PC-3 (cell line): ENCODE data around the gene LHX4. TPM values are rescaled to one million over a fixed set of nuclear protein-coding genes. Genes with fewer than 3 reads are reported as not detected.

Source experiments
- ATAC-seq: fragments of 200-7000 bp; cut with Tn5 transposase; 2 replicates; pipeline ENCODE4 v1.9.1; 2020; ENCODE audit warnings: mild to moderate bottlenecking, moderate library complexity
- BruUV-seq: library from RNA; stranded (reverse); fragments of 400-500 nt; replicated peaks from 2 replicates; lab custom pipeline; 2021; lab: Mats Ljungman, UMichigan
- CTCF ChIA-PET: fragments of 300-600 bp; sonication (Branson Sonifier 250); formaldehyde crosslinking; loops from one replicate; lab custom pipeline; 2022; ENCODE audit warnings: antibody characterized with exemption; lab: Charles Lee
- POLR2A ChIA-PET: fragments of 300-600 bp; sonication (Branson Sonifier 250); formaldehyde crosslinking; loops from one replicate; lab custom pipeline; 2022; ENCODE audit warnings: antibody characterized with exemption; ENCODE audit not compliant: unreplicated experiment; lab: Charles Lee
- DNase-seq: peaks from one replicate; pipeline ENCODE4 v3.0.0-alpha.2; 2015
- H2AFZ ChIP-seq: fragments of 300-600 bp; sonication (generic); 2 replicates; pipeline ENCODE4 v1.6.0; 2016; ENCODE audit warnings: antibody characterized with exemption, low read length
- H3F3A ChIP-seq: fragments of 300-600 bp; sonication (generic); one replicate; pipeline ENCODE4 v1.6.0; 2017; ENCODE audit warnings: antibody characterized with exemption, low read length, control low read depth, mild to moderate bottlenecking; ENCODE audit not compliant: unreplicated experiment
- H3K27ac ChIP-seq: fragments of 300-600 bp; sonication (generic); 2 replicates; pipeline ENCODE4 v1.5.1; 2016; ENCODE audit warnings: mild to moderate bottlenecking, low read length
- H3K27me3 ChIP-seq: fragments of 300-600 bp; sonication (generic); 2 replicates; pipeline ENCODE4 v1.6.1; 2016; ENCODE audit warnings: low read length, mixed read lengths
- H3K36me3 ChIP-seq: fragments of 300-600 bp; sonication (generic); 2 replicates; pipeline ENCODE4 v1.6.1; 2016; ENCODE audit warnings: low read depth, mixed run types, low read length, mixed read lengths
- H3K4me1 ChIP-seq: fragments of 300-600 bp; sonication (generic); 2 replicates; pipeline ENCODE4 v1.5.1; 2016; ENCODE audit warnings: low read length; ENCODE audit not compliant: insufficient read depth
- H3K4me2 ChIP-seq: fragments of 300-600 bp; sonication (generic); 2 replicates; pipeline ENCODE4 v1.6.0; 2016; ENCODE audit warnings: low read length
- H3K4me3 ChIP-seq: fragments of 300-600 bp; sonication (generic); 2 replicates; pipeline ENCODE4 v1.5.1; 2016; ENCODE audit warnings: mild to moderate bottlenecking, low read length, mixed read lengths
- H3K79me2 ChIP-seq: fragments of 300-600 bp; sonication (generic); 2 replicates; pipeline ENCODE4 v1.6.1; 2017; ENCODE audit warnings: low read length, mixed read lengths
- H3K9ac ChIP-seq: fragments of 300-600 bp; sonication (generic); 2 replicates; pipeline ENCODE4 v1.6.0; 2016; ENCODE audit warnings: mild to moderate bottlenecking, low read length
- H3K9me2 ChIP-seq: fragments of 300-600 bp; sonication (generic); replicated peaks from 2 replicates; pipeline ENCODE4 v1.6.1; 2016; ENCODE audit warnings: mixed run types, low read length, mixed read lengths
- H3K9me3 ChIP-seq: fragments of 300-600 bp; sonication (generic); 2 replicates; pipeline ENCODE4 v1.6.1; 2016; ENCODE audit warnings: low read length, mixed read lengths
- H4K20me1 ChIP-seq: fragments of 300-600 bp; sonication (generic); 2 replicates; pipeline ENCODE4 v1.6.1; 2016; ENCODE audit warnings: low read length, mixed read lengths
- EZH2 ChIP-seq: fragments of 300-600 bp; sonication (generic); IDR thresholded peaks from one replicate; pipeline ENCODE4 v1.6.1; 2017; ENCODE audit warnings: antibody characterized with exemption, mild to moderate bottlenecking, low read length; ENCODE audit not compliant: unreplicated experiment
- EZH2phosphoT487 ChIP-seq: fragments of 300-600 bp; sonication (generic); IDR thresholded peaks from 2 replicates; pipeline ENCODE4 v1.6.1; 2018; ENCODE audit warnings: mild to moderate bottlenecking, antibody characterized with exemption, low read length, borderline replicate concordance
- intact Hi-C: fragments of 100-400 bp; cut with micrococcal nuclease; formaldehyde crosslinking; loops from 2 replicates; pipeline ENCODE4 v1.9.0; 2023
- total RNA-seq: library from RNA; depleted of rRNA; stranded (reverse); fragments of >200 nt; gene quantifications from 2 replicates; pipeline ENCODE4 v1.2.3, GENCODE V29; 2014
- TF ChIP-seq, protein P1 (sequence below): fragments of 300-600 bp; sonication (generic); conservative IDR thresholded peaks from 2 replicates; pipeline ENCODE4 v1.5.1; 2017; ENCODE audit warnings: antibody characterized with exemption, low read depth, mild to moderate bottlenecking, low read length

The LHX4 gene
- total RNA-seq, 1 experiment from 2014 or later = 0.04 TPM

DNA sequence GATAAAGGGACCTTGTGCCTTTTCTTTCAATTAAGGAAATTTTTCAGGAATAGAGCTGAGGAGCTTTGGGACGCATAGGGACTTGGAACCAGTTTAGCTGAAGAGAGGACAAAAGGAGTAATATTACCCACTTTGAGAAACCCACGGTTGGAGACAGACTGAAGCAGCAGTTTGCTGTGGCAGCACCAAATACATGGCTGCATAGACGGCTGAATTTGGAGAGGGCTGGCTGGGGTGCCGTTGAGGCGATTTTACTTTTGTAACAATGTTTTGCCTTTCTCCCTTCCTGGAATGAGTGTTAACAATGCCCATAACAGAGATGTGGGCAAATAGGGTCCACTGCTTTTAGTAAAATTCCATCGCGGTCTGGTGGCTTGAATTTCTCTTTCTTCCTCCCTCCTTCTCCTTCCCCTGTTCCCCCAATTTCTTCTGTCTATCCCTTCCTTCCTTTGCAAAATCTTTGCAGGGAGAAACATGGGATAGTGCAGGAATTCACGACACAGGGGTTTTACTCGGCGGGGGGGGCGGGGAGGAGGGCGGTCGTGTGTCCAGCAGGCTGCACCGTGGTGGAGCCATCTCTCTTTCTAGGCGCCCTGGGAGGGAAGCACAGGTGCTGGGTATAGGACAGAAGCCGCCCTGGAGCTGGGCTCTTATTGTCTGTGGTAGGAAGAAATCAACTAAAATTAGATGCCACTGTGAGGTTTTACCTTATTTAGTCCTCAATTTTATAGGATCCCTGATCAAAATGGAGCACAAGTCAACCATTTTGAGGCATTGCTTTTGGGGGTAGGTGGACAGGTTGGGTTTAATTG, 6.8 kb downstream of the LHX4 start:
- no peaks in the 10 kb centered on the region for H3F3A ChIP-seq
- H2AFZ ChIP-seq = no peak overlapping the region
- no peak overlapping the region for H3K4me3 ChIP-seq
- peaks cover 1% of the 10 kb centered on the region; the same call in 1 of the 2 replicates for H3K4me1 ChIP-seq
- POLR2A ChIA-PET = no interaction called here
- no peaks in the 10 kb centered on the region for H3K36me3 ChIP-seq
- H3K9ac ChIP-seq = no peak overlapping the region
- no peak overlapping the region for H3K27ac ChIP-seq
- H3K79me2 ChIP-seq = no peaks in the 10 kb centered on the region
- H3K4me2 ChIP-seq = no peak overlapping the region
- ATAC-seq (no peak), DNase-seq (no peak)
- CTCF ChIA-PET = interaction anchor here (0.9 kb wide), 1 partner anchor 33 kb away, joined by 3 read pairs; no protein-coding TSS in a partner anchor
- intact Hi-C loops = no loop called here
- no peaks in the 10 kb centered on the region for H4K20me1 ChIP-seq
- no TSS peak for BruUV-seq
- no peaks in the 10 kb centered on the region for H3K9me2 ChIP-seq
- no peaks in the 10 kb centered on the region for H3K9me3 ChIP-seq
- TF ChIP-seq, protein P1, sequence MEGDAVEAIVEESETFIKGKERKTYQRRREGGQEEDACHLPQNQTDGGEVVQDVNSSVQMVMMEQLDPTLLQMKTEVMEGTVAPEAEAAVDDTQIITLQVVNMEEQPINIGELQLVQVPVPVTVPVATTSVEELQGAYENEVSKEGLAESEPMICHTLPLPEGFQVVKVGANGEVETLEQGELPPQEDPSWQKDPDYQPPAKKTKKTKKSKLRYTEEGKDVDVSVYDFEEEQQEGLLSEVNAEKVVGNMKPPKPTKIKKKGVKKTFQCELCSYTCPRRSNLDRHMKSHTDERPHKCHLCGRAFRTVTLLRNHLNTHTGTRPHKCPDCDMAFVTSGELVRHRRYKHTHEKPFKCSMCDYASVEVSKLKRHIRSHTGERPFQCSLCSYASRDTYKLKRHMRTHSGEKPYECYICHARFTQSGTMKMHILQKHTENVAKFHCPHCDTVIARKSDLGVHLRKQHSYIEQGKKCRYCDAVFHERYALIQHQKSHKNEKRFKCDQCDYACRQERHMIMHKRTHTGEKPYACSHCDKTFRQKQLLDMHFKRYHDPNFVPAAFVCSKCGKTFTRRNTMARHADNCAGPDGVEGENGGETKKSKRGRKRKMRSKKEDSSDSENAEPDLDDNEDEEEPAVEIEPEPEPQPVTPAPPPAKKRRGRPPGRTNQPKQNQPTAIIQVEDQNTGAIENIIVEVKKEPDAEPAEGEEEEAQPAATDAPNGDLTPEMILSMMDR = no peak
- no peak for TF ChIP-seq EZH2
- no peak for TF ChIP-seq EZH2phosphoT487
- H3K27me3 ChIP-seq = peaks cover 63% of the 10 kb centered on the region

DNA sequence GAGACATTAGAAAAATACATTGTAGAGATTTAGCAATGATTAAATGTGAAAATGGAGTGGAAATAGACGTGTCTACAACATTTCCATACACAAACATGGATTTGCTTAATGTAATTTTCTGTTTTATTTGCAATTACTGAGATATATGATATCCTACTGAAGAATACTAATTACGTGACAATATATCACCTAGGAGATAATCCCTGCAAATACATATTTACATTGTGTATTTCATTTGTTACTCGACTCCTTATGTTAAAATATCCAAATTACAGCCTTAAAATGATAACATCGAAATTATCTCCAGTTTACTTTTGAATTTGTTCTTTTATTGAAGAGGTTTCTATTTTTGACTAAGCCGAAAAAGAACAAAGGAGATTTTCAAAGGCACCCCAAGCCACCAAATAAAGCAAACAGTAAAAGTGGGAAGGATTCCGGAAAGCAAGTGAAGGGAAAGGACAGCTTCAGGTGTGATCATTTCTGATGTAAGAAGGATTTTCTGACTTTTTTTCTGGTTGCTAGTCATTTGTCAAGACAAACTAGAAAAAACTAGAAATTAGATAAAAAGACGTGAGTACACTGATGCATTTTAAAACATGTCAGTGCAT, 7.9 kb downstream of the LHX4 start:
- no peaks in the 10 kb centered on the region for H3K9me2 ChIP-seq
- no peak overlapping the region for H3K27ac ChIP-seq
- ATAC-seq (no peak), DNase-seq (no peak)
- no peaks in the 10 kb centered on the region for H3K4me1 ChIP-seq
- H3K4me3 ChIP-seq = no peak overlapping the region
- no peak overlapping the region for H2AFZ ChIP-seq
- H3K9ac ChIP-seq = no peak overlapping the region
- peaks cover 55% of the 10 kb centered on the region for H3K27me3 ChIP-seq
- CTCF ChIA-PET = interaction anchor here (0.9 kb wide), 1 partner anchor 34 kb away, joined by 3 read pairs; no protein-coding TSS in a partner anchor
- no peaks in the 10 kb centered on the region for H3K9me3 ChIP-seq
- H3K4me2 ChIP-seq = no peak overlapping the region
- no peaks in the 10 kb centered on the region for H3K79me2 ChIP-seq
- H4K20me1 ChIP-seq = no peaks in the 10 kb centered on the region
- H3F3A ChIP-seq = no peaks in the 10 kb centered on the region
- no peaks in the 10 kb centered on the region for H3K36me3 ChIP-seq
- TF ChIP-seq EZH2phosphoT487 = no peak
- TF ChIP-seq, protein P1 = no peak
- intact Hi-C loops = no loop called here
- POLR2A ChIA-PET = no interaction called here
- BruUV-seq = no TSS peak

DNA sequence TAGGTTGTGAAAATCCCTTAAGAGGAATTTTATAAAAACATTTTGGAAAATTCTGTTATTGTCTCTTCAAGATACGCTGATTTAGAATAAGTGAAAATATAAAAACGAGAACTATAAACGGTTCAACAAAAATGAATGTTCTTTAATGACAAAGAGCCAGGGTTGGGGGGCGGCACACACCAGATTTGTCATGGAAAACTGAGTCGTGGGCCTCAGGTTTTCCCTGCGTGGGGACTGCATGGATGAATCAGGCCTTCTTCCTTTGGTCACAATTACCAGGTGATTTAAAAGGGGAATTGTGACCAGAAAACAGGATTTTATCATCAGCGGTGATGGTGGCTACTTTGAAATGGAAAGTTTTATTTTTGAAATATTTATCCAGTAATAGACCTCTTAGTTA, 8.6 kb downstream of the LHX4 start:
- ChIA-PET POLR2A (no interaction called here), CTCF (no interaction called here)
- no peaks in the 10 kb centered on the region for H3K36me3 ChIP-seq
- H3K27ac ChIP-seq = no peak overlapping the region
- no peak overlapping the region for H3K9ac ChIP-seq
- no peaks in the 10 kb centered on the region for H3K4me1 ChIP-seq
- no peaks in the 10 kb centered on the region for H3K79me2 ChIP-seq
- H2AFZ ChIP-seq = no peak overlapping the region
- no peak overlapping the region for H3K4me2 ChIP-seq
- BruUV-seq = no TSS peak
- intact Hi-C loops = no loop called here
- H3K4me3 ChIP-seq = no peak overlapping the region
- no peak for TF ChIP-seq EZH2
- TF ChIP-seq, protein P1 = no peak
- no peak for TF ChIP-seq EZH2phosphoT487
- DNase-seq = no peak
- no peaks in the 10 kb centered on the region for H3K9me2 ChIP-seq
- H3K9me3 ChIP-seq = no peaks in the 10 kb centered on the region
- H3F3A ChIP-seq = no peaks in the 10 kb centered on the region
- peaks cover 55% of the 10 kb centered on the region for H3K27me3 ChIP-seq
- no peaks in the 10 kb centered on the region for H4K20me1 ChIP-seq
- no peak for ATAC-seq
